Neural progenitor cell (in vitro differentiated cells): ENCODE results near the gene PRR16.

Experiments used
- EZH2 ChIP-seq: fragments of 200-600 bp; sonication (generic); IDR thresholded peaks from 2 replicates; pipeline ENCODE4 v1.6.1; 2017; ENCODE audit warnings: antibody characterized with exemption, mild to moderate bottlenecking, moderate library complexity
- TF ChIP-seq, protein P1 (sequence below): fragments of 200-600 bp; sonication (generic); IDR thresholded peaks from 2 replicates; pipeline ENCODE4 v1.5.1; 2017; ENCODE audit warnings: antibody characterized with exemption, mild to moderate bottlenecking

- TF ChIP-seq, protein P1, sequence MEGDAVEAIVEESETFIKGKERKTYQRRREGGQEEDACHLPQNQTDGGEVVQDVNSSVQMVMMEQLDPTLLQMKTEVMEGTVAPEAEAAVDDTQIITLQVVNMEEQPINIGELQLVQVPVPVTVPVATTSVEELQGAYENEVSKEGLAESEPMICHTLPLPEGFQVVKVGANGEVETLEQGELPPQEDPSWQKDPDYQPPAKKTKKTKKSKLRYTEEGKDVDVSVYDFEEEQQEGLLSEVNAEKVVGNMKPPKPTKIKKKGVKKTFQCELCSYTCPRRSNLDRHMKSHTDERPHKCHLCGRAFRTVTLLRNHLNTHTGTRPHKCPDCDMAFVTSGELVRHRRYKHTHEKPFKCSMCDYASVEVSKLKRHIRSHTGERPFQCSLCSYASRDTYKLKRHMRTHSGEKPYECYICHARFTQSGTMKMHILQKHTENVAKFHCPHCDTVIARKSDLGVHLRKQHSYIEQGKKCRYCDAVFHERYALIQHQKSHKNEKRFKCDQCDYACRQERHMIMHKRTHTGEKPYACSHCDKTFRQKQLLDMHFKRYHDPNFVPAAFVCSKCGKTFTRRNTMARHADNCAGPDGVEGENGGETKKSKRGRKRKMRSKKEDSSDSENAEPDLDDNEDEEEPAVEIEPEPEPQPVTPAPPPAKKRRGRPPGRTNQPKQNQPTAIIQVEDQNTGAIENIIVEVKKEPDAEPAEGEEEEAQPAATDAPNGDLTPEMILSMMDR: no peak
- no peak for TF ChIP-seq EZH2
Measured at GRCh38 chr5:120546922-120547321, 82.8 kb downstream of the PRR16 start.
